Fibroblast of lung (primary cell): ENCODE data around the gene MSH3. TPM values are rescaled to one million over a fixed set of nuclear protein-coding genes. Genes with fewer than 3 reads are reported as not detected.

ENCODE experiments used
- DNase-seq, 2 donors: peaks; one replicate each; pipeline versions ENCODE4 v3.0.0 to v3.0.0-alpha.2; 2010; ENCODE audit warnings: low read depth in 2 of 2
- H2AFZ ChIP-seq: 2 replicates; pipeline ENCODE4 v1.5.1; 2012; ENCODE audit warnings: low read length, control low read depth, inconsistent platforms
- H3K27ac ChIP-seq: 2 replicates; pipeline ENCODE4 v1.5.1; 2011; ENCODE audit warnings: low read length, control low read depth; ENCODE audit not compliant: insufficient read depth
- H3K27me3 ChIP-seq: 2 replicates; pipeline ENCODE4 v1.5.1; 2011; ENCODE audit warnings: mild to moderate bottlenecking, low read length; ENCODE audit not compliant: control insufficient read depth, insufficient read depth
- H3K36me3 ChIP-seq: 2 replicates; pipeline ENCODE4 v1.5.1; 2011; ENCODE audit warnings: low read length; ENCODE audit not compliant: control insufficient read depth, insufficient read depth
- H3K4me1 ChIP-seq: 2 replicates; pipeline ENCODE4 v1.5.1; 2011; ENCODE audit warnings: low read length; ENCODE audit not compliant: control insufficient read depth, insufficient read depth; ENCODE audit errors: extremely low read depth
- H3K4me2 ChIP-seq: 2 replicates; pipeline ENCODE4 v1.5.1; 2011; ENCODE audit warnings: low read length, control low read depth; ENCODE audit not compliant: insufficient read depth; ENCODE audit errors: extremely low read depth
- H3K4me3 ChIP-seq, 4 experiments: fragments of 200-600 bp in 1 of 4; sonication (generic) in 1 of 4; replicated peaks in 1 of 4; 2 replicates each; pipeline ENCODE4 v1.5.1; 2011 to 2016; ENCODE audit warnings: low read length in 4 of 4, low read depth in 3 of 4, mild to moderate bottlenecking in 3 of 4, control low read depth in 2 of 4, inconsistent platforms in 1 of 4, mixed read lengths in 1 of 4; ENCODE audit not compliant: insufficient read depth in 1 of 4; ENCODE audit errors: control extremely low read depth in 1 of 4
- H3K79me2 ChIP-seq: 2 replicates; pipeline ENCODE4 v1.5.1; 2012; ENCODE audit warnings: mild to moderate bottlenecking, low read length, inconsistent platforms; ENCODE audit not compliant: control insufficient read depth, insufficient read depth
- H3K9ac ChIP-seq: 2 replicates; pipeline ENCODE4 v1.5.1; 2011; ENCODE audit warnings: mild to moderate bottlenecking, low read length, control low read depth; ENCODE audit not compliant: insufficient read depth
- H3K9me3 ChIP-seq: 2 replicates; pipeline ENCODE4 v1.5.1; 2012; ENCODE audit warnings: low read depth, low read length; ENCODE audit not compliant: control insufficient read depth, insufficient read depth
- H4K20me1 ChIP-seq: 2 replicates; pipeline ENCODE4 v1.5.1; 2011; ENCODE audit warnings: low read length; ENCODE audit not compliant: control insufficient read depth, insufficient read depth; ENCODE audit errors: extremely low read depth
- CTCF ChIP-seq, 2 donors: IDR thresholded peaks in 1 of 2; conservative IDR thresholded peaks in 1 of 2; 1 replicate in 1 of 2; 2 replicates in 1 of 2; pipeline ENCODE4 v1.5.1; 2011 to 2012; ENCODE audit warnings: low read length in 2 of 2, control low read depth in 1 of 2, inconsistent platforms in 1 of 2, low read depth in 1 of 2, mild to moderate bottlenecking in 1 of 2
- EZH2 ChIP-seq: IDR thresholded peaks from 2 replicates; pipeline ENCODE4 v1.5.1; 2012; ENCODE audit warnings: low read length, control low read depth, mild to moderate bottlenecking; ENCODE audit errors: missing control alignments
- polyA plus RNA-seq, 2 donors: library from polyadenylated mRNA; depleted of rRNA in 1 of 2; stranded (reverse) in 1 of 2; unstranded in 1 of 2; fragments of >200 nt; gene quantifications; 2 replicates each; pipeline ENCODE4 v1.2.1, GENCODE V29; 2011 to 2012; ENCODE audit warnings: missing spikeins in 1 of 2
- total RNA-seq: library from RNA; depleted of rRNA; stranded (reverse); fragments of >200 nt; gene quantifications from 2 replicates; pipeline ENCODE4 v1.2.1, GENCODE V29; 2014

MSH3 gene
- total and polyA plus RNA-seq, 2 donors (not counting 1 experiment from before 2014, with no cell fraction given): 9.1 to 14.4 TPM

GRCh38 chr5:80904533-80905187, 250.2 kb downstream of the MSH3 start:
- Histone ChIP-seq H3K27me3 (no peaks in the 10 kb centered on the region), H2AFZ (no peak overlapping the region), H3K79me2 (no peaks in the 10 kb centered on the region), H3K36me3 (no peaks in the 10 kb centered on the region), H3K4me1 (no peaks in the 10 kb centered on the region), H3K9ac (no peak overlapping the region), H4K20me1 (no peaks in the 10 kb centered on the region), H3K4me3 (no peak overlapping the region), H3K27ac (no peak overlapping the region), H3K9me3 (no peaks in the 10 kb centered on the region), H3K4me2 (no peak overlapping the region)
- TF ChIP-seq EZH2 (no peak), CTCF (conservative IDR thresholded peaks at IDR 0.05 in 1 of 2, IDR thresholded peaks at IDR 0.05 in 1 of 2; ENCODE audit: low read depth in 1 of 2, low read length in 2 of 2) (no peak)
- no peak for DNase-seq

GRCh38 chr5:80905405-80905804, 251.0 kb downstream of the MSH3 start:
- H3K9me3 ChIP-seq: no peaks in the 10 kb centered on the region
- no peak overlapping the region for H3K9ac ChIP-seq
- H2AFZ ChIP-seq: no peak overlapping the region
- TF ChIP-seq CTCF (conservative IDR thresholded peaks at IDR 0.05 in 1 of 2, IDR thresholded peaks at IDR 0.05 in 1 of 2; ENCODE audit: low read depth in 1 of 2, low read length in 2 of 2) (no peak), EZH2 (no peak)
- no peaks in the 10 kb centered on the region for H3K36me3 ChIP-seq
- H3K27ac ChIP-seq: no peak overlapping the region
- H3K4me2 ChIP-seq: no peak overlapping the region
- H3K27me3 ChIP-seq: no peaks in the 10 kb centered on the region
- no peaks in the 10 kb centered on the region for H3K79me2 ChIP-seq
- H3K4me3 ChIP-seq: no peak overlapping the region
- H4K20me1 ChIP-seq: no peaks in the 10 kb centered on the region
- H3K4me1 ChIP-seq: no peaks in the 10 kb centered on the region
- no peak for DNase-seq

- H4K20me1 ChIP-seq: no peaks in the 10 kb centered on the region
- no peak overlapping the region for H2AFZ ChIP-seq
- H3K9me3 ChIP-seq: no peaks in the 10 kb centered on the region
- H3K36me3 ChIP-seq: no peaks in the 10 kb centered on the region
- TF ChIP-seq CTCF (conservative IDR thresholded peaks at IDR 0.05 in 1 of 2, IDR thresholded peaks at IDR 0.05 in 1 of 2; ENCODE audit: low read depth in 1 of 2, low read length in 2 of 2) (no peak), EZH2 (no peak)
- H3K79me2 ChIP-seq: no peaks in the 10 kb centered on the region
- H3K4me1 ChIP-seq: no peaks in the 10 kb centered on the region
- H3K9ac ChIP-seq: no peak overlapping the region
- H3K4me3 ChIP-seq: no peak overlapping the region
- no peak for DNase-seq
- no peak overlapping the region for H3K27ac ChIP-seq
- H3K27me3 ChIP-seq: no peaks in the 10 kb centered on the region
- no peak overlapping the region for H3K4me2 ChIP-seq
Observed at GRCh38 chr5:80912479-80912878, 258.0 kb downstream of the MSH3 start.
